HG03439 (cell line): Measurements from ENCODE around the gene TWF2.

Experiments
- ATAC-seq: cut with Tn5 transposase; IDR thresholded peaks from one replicate; pipeline ENCODE4 v1.9.1; 2021; ENCODE audit warnings: mild to moderate bottlenecking, moderate library complexity; ENCODE audit not compliant: unreplicated experiment

Gene TWF2

DNA sequence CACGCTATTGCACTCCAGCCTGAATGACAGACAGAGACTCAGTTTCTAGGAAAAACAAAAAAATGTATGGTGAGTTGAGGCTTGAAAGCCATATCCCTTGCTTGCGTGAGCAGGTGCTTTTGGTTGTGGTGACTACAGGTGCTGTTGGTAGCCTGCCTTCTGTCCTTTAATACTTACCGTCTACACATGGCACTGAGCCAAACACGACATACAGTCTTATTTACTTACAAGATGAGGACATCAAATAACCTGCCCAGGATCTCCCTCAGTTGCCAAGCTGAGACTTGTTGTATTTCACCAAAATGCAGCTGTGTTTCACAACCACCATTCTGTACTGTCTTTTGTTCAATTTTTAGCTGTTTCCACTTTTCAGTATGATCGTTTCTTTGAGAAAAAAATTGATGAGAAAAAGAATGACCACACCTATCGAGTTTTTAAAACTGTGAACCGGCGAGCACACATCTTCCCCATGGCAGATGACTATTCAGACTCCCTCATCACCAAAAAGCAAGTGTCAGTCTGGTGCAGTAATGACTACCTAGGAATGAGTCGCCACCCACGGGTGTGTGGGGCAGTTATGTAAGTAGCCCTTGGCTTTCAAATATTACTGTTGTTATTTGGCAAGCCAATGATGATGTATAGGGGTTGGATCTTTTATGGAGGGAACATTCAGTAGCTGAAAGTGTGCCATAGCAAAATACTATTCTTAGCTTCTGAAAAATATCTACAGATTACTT, 34.5 kb downstream of the TWF2 start:
- ATAC-seq, result no peak

DNA sequence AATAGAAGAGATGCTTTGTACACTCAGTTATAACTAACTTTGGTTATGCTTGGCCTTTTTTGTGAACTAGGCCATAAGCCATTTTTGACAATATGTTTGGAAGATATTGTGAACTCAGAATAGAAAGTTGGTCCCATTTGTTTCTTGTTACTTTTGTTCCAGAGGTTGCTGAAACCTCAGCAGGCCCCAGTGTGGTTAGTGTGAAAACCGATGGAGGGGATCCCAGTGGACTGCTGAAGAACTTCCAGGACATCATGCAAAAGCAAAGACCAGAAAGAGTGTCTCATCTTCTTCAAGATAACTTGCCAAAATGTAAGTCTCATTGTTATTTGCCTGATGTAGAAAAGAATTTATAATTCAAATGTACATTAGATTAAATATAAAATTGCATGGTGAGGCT, 35.3 kb downstream of the TWF2 start:
- no peak for ATAC-seq

DNA sequence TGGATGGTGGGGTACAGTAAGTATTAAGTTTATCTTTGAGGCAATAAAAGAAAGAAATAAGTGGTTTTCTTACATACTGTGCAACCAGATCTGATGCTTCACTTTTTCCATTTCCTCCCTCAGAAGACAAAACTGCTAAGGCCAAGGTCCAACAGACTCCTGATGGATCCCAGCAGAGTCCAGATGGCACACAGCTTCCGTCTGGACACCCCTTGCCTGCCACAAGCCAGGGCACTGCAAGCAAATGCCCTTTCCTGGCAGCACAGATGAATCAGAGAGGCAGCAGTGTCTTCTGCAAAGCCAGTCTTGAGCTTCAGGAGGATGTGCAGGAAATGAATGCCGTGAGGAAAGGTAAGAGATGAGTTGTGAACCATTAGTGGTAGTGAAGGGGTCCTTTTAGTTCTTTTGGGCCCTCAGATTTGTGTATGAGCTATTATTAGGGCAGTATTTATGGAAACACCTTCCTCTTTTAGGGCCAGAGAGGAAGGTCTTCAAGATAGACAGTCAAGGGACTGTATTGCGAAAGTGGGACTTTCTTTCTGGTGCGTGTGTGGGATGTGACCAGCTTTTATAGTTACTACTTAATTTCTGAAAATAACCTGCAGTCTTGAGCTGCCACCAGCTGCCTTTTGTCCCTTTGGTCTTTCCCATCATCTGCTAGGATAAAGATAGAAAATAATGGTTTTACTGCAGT, 36.4 kb downstream of the TWF2 start:
- no peak for ATAC-seq

DNA sequence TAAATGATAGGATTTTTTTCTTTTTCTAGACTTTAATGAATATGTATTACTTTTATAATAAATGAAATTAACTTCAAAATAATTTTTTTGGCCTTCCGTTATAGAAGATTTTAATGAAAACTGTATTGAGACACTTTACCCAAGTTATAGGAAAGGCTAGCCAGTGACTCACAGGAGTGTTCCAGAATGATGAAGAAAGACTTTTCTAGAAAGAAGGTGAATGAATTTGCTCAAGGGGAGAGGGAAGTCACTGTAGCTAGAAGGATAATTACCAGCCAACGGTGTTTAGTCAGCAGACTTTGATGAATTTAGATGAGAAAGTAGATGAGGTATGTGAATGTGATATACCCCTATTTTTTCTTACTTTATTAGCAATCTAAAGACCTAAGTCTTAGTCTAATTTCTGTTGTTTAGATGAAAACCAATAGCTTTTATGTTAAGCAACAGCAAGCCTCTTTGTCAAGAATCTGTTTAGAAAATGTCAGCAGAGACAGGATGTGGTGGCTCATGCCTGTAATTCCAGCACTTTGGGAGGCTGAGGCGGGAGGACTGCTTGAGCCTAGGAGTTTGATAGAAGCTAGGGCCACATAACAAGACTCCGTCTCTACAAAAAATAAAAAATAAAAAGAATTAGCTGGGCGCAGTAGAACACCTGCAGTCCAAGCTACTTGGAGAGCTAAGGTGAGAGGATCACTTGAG, 37.8 kb downstream of the TWF2 start:
- ATAC-seq, result no peak

DNA sequence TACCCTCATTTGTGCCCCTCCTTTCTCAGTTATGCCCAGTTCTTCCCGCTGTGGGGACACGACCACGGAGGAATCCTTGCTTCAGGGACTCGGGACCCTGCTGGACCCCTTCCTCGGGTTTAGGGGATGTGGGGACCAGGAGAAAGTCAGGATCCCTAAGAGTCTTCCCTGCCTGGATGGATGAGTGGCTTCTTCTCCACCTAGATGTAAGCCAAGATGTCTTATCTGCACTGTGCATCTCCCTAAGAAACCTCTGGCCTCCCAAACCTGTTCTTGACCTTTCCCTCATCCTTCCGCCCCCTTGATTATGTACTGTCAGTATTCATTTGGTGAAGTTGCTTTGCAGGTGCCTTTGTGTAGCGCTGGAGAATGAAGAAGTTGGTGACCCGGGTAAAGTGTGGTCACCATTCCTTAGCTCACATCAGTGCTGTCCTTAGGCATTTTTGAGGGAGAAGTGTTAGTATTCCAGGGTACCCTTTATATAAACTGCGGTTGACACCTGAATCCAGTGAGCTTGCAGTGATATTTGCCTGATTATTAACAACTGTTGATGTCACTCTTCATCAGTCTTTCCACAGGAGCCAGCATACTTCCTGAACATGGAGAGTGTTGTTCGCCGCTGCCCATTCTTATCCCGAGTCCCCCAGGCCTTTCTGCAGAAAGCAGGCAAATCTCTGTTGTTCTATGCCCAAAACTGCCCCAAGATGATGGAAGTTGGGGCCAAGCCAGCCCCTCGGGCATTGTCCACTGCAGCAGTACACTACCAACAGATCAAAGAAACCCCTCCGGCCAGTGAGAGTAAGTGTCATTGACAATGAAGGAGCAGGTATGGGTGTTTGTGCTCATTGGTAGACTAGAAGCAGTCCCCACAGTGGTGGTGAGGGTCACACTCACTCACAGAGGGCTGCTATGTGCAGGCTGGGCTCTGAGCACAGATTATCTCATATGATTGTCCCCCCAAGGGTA, 40.0 kb downstream of the TWF2 start:
- ATAC-seq, result no peak

DNA sequence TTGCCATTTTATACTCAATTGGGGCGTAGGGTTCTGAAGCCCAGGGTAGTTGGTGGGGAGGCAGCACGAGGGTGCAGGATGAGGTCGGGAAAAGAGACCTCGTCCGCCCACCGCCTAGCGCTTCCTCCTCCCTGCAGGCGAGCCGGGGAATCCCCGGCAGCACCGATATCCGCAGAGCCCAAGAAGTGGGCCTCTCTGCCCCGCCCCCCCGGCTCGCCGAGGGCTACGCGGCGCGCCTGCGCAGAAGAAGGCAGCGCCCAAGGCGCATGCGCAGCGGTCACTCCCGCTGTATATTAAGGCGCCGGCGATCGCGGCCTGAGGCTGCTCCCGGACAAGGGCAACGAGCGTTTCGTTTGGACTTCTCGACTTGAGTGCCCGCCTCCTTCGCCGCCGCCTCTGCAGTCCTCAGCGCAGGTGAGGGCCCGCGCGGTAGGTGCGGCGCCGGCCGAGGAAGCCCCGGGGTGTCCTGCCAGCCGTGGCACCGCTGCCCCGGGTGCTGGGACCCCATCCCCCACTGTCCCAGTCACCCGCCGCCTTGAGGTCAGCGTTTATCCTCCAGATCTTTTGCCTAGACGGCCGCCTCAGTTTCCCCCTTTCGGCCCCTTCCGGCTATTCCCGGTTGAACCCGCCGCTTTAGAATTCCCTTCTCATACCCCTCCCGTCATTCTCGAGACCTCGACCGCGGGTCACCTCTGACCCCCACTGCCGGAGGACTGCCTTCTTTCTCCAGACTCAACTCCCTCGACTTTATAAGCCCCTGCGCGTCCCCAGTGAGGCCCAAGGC, 40.9 kb downstream of the TWF2 start, which contains the start of gene ALAS1:
ALAS1 (plus strand) TSS at position 319 of the 784 bp plus-strand sequence. CDS start 1,082 bp downstream, outside the sequence.
- ATAC-seq, result peak; percentile 86

DNA sequence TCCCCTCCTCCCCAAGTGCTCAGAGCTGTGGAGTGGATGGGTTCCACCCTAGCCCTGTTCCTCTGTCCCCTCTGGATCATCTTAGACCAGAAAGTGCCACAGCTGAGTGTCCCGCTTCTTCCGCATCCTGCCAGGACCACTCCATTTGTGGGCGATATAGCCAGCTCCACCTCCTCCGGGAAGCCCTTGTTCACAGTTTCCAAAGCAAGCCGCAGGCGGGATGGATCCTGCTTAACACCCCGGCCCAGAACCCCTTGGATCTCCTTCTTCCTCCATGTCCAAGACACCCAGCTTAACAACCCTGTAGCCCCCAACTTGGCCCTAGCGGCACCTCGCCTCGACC, 41.5 kb downstream of the TWF2 start:
- ATAC-seq, result no peak

DNA sequence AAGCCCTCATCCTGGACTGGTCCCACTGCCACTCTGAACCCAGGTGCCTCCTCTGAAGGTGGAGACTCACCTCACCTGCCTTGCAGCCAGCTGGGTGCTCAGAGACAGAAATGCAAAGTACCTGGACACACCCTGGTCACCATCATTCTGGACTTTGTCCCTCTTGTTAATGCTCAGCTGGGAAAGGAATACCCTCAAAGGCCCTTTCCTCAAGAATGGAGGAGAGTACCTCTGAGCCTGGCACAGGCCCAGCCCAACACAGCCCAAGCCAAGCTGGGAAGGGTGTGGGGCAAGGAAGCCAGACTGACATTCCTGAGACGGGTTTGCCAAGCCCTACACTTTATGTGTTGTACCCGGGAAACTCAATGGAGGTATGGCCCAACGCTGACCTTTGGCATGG, 42.0 kb downstream of the TWF2 start:
- ATAC-seq, result no peak

DNA sequence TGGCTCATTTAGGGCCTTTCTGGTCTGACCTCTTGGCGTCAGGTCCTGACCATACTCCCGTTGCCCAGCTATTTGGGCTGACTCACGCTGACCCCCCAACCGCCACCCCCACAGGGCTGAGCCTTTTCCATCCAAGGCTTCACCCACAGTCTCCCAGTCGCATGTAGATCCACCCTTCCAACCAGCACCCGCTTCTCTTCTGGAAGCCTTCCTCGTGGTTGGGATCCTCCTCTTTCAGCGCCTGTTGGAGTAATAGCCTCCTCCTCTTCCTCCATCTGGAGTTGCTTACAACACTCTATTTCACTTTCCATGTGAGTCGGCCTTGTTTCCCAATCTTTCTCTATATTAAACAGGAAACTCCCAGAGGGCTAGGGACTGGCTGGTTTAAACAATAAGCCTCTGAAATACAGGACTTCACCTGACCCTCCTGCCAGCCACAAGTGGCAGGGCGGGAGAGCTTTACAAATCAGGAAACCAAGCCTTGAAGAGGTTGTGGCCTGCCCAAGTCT, 43.1 kb downstream of the TWF2 start:
- ATAC-seq, result no peak

DNA sequence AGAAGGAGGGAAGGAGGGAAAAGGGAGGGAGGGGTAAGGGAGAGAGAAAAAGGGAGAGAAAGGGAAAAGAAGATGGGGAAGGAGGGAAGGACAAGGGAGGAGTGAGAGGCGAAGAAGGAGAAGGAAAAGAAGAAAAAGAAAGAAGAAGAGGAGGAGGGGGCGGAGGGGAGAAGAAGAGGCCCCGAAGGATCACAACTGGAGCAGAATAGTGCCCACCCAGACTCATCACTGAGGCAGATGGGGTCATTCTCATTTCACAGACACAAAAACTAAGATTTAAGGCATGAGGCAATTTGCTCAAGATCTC, 43.7 kb downstream of the TWF2 start:
- ATAC-seq, result no peak

DNA sequence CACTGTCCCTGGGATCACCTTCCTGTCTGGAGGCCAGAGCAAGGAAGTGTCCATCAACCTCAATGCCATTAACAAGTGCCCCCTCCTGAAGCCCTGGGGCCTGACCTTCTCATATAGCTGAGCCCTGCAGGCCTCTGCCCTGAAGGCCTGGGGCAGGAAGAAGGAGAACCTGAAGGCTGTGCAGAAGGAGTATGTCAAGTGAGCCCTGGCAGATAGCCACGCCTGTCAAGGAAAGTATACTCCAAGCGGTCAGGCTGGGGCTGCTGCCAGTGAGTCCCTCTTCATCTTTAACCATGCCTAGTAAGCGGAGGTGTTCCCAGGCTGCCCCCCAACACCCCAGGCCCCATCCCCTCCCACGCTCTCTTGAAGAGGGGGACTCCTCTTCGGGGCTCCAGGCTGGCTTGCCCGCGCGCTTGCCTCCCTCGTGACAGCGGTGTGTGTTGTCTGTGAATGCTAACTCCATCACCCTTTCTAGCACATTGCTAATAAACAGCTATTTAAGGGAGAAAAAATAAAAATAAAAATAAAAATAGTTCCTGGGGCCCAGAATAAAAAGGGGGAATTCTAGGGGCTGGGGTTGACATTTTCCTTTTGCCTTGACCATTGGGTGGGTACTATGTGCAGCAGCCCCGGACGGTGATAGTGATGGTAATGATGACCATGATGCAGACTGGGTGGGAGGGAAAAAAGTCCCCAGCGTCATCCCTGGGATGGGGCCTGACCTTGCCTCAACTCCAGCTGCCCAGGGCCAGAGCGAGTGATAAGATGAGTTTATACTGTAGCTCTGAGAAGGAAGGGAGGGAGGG, 44.3 kb downstream of the TWF2 start:
- no peak for ATAC-seq

DNA sequence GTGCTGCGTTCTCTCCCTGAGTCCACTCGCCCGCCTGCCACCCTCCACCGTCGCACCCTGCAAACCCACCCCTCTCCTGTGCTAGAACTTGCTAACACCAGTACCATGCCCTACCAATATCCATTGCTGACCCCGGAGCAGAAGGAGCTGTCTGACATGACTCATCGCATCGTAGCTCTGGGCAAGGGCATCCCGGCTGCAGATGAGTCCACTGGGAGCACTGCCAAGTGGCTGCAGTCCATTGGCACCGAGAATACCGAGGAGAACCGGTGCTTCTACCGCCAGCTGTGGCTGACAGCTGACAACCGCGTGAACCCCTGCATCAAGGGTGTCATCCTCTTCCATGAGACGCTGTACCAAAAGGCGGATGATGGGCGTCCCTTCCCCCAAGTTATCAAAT, 45.9 kb downstream of the TWF2 start:
- ATAC-seq, result no peak

DNA sequence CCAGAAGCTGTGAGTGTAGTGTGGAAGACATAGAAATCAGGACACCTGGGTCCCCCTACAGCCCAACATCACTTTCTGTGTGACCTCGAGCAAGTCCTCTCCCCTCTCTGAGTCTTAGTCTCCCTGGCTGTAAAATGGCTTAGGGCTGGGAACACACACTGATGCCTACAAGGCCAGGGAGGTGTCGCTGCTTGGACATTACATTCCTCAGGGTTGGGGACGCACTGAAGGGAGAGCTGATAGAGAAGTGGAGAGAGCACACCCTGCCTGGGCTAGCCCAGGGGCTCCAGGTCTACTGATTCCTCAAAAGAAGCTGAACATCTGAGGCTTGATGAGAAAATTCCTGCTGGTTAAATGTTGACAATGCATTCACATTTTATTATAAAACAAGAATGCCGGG, 47.3 kb downstream of the TWF2 start:
- ATAC-seq, result no peak

DNA sequence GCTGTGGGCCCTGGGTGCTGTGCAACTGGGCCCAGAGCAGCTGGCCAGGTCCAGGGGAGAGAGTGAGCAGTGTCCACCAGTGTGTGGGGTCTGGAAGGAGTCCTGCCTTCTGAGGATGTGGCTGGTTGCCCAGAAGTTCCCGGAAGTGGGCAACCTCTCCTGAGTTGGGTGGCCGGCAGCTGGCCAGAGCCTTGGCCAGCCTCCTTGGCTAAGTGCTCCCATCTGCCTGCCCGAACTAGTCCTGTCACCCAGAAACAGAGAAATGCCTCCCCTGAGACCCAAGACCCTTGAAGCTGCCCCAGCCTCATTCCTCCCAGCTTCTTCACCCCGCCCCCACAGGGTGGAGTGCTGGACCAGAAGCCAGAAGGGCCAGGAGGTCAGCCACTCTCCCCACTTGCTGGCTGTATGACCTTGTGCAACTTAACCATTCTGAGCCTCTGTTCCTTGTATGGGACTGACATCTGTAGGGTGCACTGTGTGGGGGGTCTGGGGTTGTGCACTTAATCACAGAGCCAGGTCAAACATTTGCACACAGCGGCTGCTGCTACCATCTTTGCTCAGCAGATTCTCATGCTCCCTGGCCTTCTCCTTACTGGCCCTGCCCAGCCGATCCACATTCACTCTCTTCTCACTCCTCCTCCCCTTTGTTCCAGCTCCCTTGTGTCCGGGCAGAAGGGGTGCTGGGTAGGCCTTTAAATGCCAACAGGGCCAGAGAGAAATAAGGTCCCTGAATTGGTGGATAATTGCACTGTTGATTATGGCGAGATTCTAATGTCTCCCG, 48.5 kb downstream of the TWF2 start:
- no peak for ATAC-seq

DNA sequence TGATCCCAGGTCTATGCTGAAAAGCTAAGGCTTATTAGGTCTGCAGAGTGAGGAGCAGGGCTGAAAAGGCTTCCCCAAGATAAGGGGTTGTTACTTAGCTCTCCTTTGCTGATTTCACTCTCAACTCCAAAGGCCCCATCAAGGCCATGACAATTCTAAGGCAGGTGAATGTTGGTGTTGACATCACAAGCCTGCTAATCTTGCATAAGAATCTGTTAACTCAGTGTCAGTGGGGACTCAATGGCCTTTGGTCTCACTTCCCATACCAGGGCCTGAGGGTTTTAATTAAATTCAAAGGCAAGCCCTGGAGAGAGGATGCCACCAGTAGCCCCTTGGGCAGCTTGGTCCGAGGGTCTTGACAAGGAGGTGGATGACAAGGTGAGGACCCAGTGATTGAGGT, 50.4 kb downstream of the TWF2 start:
- ATAC-seq, result no peak

DNA sequence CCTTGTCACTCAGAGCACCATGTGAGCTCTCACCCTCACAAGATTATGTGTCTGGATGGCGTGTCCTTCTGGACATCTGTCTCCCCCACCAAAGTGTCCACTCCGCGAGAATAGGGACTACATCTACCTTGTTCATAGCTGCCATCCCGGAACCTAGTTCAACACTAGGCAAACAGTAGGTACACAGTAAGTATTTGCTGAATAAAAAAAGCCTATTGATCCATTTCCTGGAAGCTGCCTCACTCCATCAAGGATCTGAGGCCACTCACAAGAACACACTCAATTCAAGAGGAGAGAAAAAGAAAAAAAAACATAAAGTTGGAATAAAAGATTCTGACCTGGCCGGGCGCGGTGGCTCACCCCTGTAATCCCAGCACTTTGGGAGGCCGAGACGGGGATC, 52.2 kb downstream of the TWF2 start:
- no peak for ATAC-seq

DNA sequence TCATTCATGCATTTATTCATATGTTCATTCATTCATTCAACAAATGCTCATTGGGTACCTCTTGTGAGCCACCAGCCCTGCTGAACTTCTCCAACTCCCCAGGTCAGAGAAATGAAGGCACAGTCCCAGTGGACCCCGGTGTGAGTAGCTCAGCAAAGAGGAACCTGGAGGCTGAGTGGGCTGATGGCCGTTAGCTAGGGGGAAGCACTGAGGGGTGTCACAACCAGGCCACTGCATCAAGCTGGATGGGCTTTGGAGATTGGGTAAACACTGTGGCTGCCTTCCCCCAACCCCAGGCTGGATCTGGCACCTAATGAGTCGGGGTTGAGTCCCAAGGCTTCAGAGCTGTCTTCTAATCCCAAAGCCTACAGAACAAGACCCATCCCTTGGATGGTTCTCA, 53.1 kb downstream of the TWF2 start:
- no peak for ATAC-seq

DNA sequence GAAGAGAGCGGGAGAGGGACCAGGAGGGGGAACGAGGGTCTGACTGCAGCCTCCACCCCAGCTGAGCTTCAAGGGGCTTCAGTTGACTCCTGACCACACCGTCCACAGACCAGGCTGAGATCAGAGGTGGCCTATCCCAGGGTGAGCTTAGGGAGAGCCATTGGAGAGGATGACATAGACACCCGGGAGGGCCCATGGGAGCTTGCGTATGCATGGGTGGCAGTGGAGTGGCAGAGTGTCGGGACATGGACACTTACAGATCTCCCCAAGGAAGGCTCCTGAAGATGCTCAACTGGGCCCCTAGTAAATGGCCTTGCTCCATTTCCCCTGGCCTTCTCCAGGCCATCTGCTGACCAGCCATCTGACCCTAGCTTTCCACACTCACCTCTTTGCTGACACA, 53.6 kb downstream of the TWF2 start:
- no peak for ATAC-seq

DNA sequence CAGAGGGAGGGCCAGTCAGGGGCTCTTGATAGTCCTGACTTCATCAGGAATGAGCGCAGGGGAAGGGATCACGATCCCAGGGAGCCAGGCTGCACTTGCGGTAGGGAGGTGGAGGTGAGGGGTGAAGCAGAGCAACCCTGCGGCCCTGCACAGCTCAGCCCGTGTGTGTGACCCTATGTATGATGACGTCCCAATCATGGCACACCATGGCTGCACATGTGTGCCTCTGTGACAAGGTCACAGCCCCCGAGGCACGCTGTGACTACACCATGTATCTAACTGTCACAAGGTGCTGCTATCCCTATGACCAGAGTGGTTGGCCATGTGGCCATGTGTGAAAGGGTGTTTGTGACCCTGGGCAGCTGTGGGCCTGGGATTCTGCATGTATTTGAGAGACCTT, 54.3 kb downstream of the TWF2 start:
- ATAC-seq, result no peak
